CD14-positive monocyte (primary cell): ENCODE measurements around the gene ELF3. TPM values are rescaled to one million over a fixed set of nuclear protein-coding genes. Genes with fewer than 3 reads are reported as not detected.

Source experiments
- DNase-seq, 3 donors: peaks; one replicate each; pipeline ENCODE4 v3.0.0-alpha.2; 2011 to 2022
- H2AFZ ChIP-seq: 2 replicates; pipeline ENCODE4 v1.6.0; 2012; ENCODE audit warnings: mild to moderate bottlenecking, low read depth, low read length, inconsistent platforms; ENCODE audit not compliant: insufficient read depth, poor library complexity, severe bottlenecking
- H3K27ac ChIP-seq, 2 donors: 1 replicate in 1 of 2; 2 replicates in 1 of 2; pipeline ENCODE4 v1.5.1; 2012 to 2013; ENCODE audit warnings: low read length in 2 of 2, control low read depth in 1 of 2, inconsistent platforms in 1 of 2, low read depth in 1 of 2, mild to moderate bottlenecking in 1 of 2
- H3K27me3 ChIP-seq, 2 donors: one replicate each; pipeline versions ENCODE4 v1.6.0 to v1.6.1; 2011 to 2013; ENCODE audit warnings: low read length in 2 of 2; ENCODE audit not compliant: control insufficient read depth in 2 of 2, insufficient read depth in 2 of 2
- H3K36me3 ChIP-seq, 2 donors: replicated peaks in 1 of 2; 1 replicate in 1 of 2; 2 replicates in 1 of 2; pipeline versions ENCODE4 v1.5.1 to v1.6.1; 2012 to 2013; ENCODE audit warnings: low read length in 2 of 2, control low read depth in 1 of 2, inconsistent platforms in 1 of 2, mild to moderate bottlenecking in 1 of 2; ENCODE audit not compliant: insufficient read depth in 2 of 2, control insufficient read depth in 1 of 2
- H3K4me1 ChIP-seq, 2 donors: 1 replicate in 1 of 2; 2 replicates in 1 of 2; pipeline versions ENCODE4 v1.5.1 to v1.6.1; 2012 to 2013; ENCODE audit warnings: low read length in 2 of 2, control low read depth in 1 of 2, inconsistent platforms in 1 of 2, mild to moderate bottlenecking in 1 of 2, moderate library complexity in 1 of 2; ENCODE audit not compliant: insufficient read depth in 2 of 2, control insufficient read depth in 1 of 2
- H3K4me2 ChIP-seq: replicated peaks from 2 replicates; pipeline ENCODE3; 2012; ENCODE audit warnings: low read length, moderate library complexity, mild to moderate bottlenecking; ENCODE audit not compliant: poor library complexity, severe bottlenecking; ENCODE audit errors: extremely low read depth
- H3K4me3 ChIP-seq, 3 experiments: fragments of 200-600 bp in 1 of 3; sonication (generic) in 1 of 3; replicated peaks in 1 of 3; 1 replicate in 2 of 3; 2 replicates in 1 of 3; pipeline ENCODE4 v1.5.1; 2011 to 2013; ENCODE audit warnings: low read length in 3 of 3, mild to moderate bottlenecking in 3 of 3, control low read depth in 2 of 3, low read depth in 2 of 3, inconsistent platforms in 1 of 3, moderate library complexity in 1 of 3
- H3K79me2 ChIP-seq: 2 replicates; pipeline ENCODE4 v1.6.0; 2012; ENCODE audit warnings: mild to moderate bottlenecking, control low read depth, inconsistent platforms, low read length, moderate library complexity; ENCODE audit not compliant: insufficient read depth
- H3K9ac ChIP-seq: 2 replicates; pipeline ENCODE4 v1.6.0; 2017; ENCODE audit warnings: low read length, mild to moderate bottlenecking; ENCODE audit not compliant: insufficient read depth, poor library complexity, severe bottlenecking
- H3K9me3 ChIP-seq, 2 donors: replicated peaks in 1 of 2; 1 replicate in 1 of 2; 2 replicates in 1 of 2; pipeline versions ENCODE4 v1.5.1 to v1.6.1; 2012 to 2013; ENCODE audit warnings: low read length in 2 of 2, control low read depth in 1 of 2; ENCODE audit not compliant: control insufficient read depth in 1 of 2, insufficient read depth in 1 of 2
- H4K20me1 ChIP-seq: 2 replicates; pipeline ENCODE4 v1.6.0; 2012; ENCODE audit warnings: mild to moderate bottlenecking, low read length, control low read depth, moderate library complexity; ENCODE audit not compliant: insufficient read depth
- H3K27ac Mint-ChIP-seq, 7 donors: one replicate each; pipeline ENCODE4 v1.8.0; 2020; ENCODE audit warnings: mild to moderate bottlenecking in 7 of 7, mixed read lengths in 7 of 7, moderate library complexity in 6 of 7, inconsistent platforms in 2 of 7
- H3K27me3 Mint-ChIP-seq, 3 donors: one replicate each; pipeline ENCODE4 v1.8.0; 2021 to 2022; ENCODE audit warnings: low read depth in 3 of 3, mild to moderate bottlenecking in 3 of 3, mixed read lengths in 3 of 3, moderate library complexity in 3 of 3, inconsistent platforms in 1 of 3
- H3K36me3 Mint-ChIP-seq, 2 donors: one replicate each; pipeline ENCODE4 v1.8.0; 2020; ENCODE audit warnings: mixed read lengths in 2 of 2, inconsistent platforms in 1 of 2, mild to moderate bottlenecking in 1 of 2
- H3K4me1 Mint-ChIP-seq: one replicate; pipeline ENCODE4 v1.8.0; 2020; ENCODE audit warnings: mild to moderate bottlenecking, mixed read lengths
- H3K4me3 Mint-ChIP-seq, 2 donors: one replicate each; pipeline ENCODE4 v1.8.0; 2020; ENCODE audit warnings: mild to moderate bottlenecking in 2 of 2, mixed read lengths in 2 of 2, moderate library complexity in 1 of 2
- H3K9me3 Mint-ChIP-seq, 7 donors: one replicate each; pipeline ENCODE4 v1.8.0; 2020 to 2022; ENCODE audit warnings: mixed read lengths in 7 of 7, mild to moderate bottlenecking in 6 of 7, moderate library complexity in 6 of 7, inconsistent platforms in 2 of 7
- WGBS: methylation state at CpG from one replicate; pipeline ENCODE4 v1.1.5; 2013; ENCODE audit warnings: missing lambda C conversion rate; ENCODE audit not compliant: insufficient coverage; 5-methylcytosine and 5-hydroxymethylcytosine counted together
- intact Hi-C, 2 donors: fragments of 100-400 bp; cut with micrococcal nuclease; formaldehyde crosslinking; loops; one replicate each; pipeline versions ENCODE4 v1.15.0 to v1.15.1; 2023
- polyA plus RNA-seq, 3 donors: library from polyadenylated mRNA; depleted of rRNA in 1 of 3; unstranded in 2 of 3; stranded (reverse) in 1 of 3; fragments of 300-500 nt in 2 of 3; fragments of >200 nt in 1 of 3; fragmentation: Illumina TruSeq in 2 of 3; gene quantifications; 1 replicate in 2 of 3; 2 replicates in 1 of 3; pipeline ENCODE4 v1.2.3, GENCODE V29; 2012 to 2021
- TF ChIP-seq, protein P1 (sequence below): fragments of 200-600 bp; IDR thresholded peaks from one replicate; pipeline ENCODE4 v1.8.0; 2022; ENCODE audit warnings: antibody characterized with exemption, mild to moderate bottlenecking

The ELF3 gene
- polyA plus RNA-seq, 3 donors: 10.2 TPM; not detected in 2

- no peak overlapping the region for H3K4me2 ChIP-seq
- 96% methylated on average over 13 of the region's 21 CpGs for WGBS
- intact Hi-C loops: no loop called here
These were observed 6.7 kb downstream of the ELF3 start for GRCh38 chr1:202016811-202017748.

DNA sequence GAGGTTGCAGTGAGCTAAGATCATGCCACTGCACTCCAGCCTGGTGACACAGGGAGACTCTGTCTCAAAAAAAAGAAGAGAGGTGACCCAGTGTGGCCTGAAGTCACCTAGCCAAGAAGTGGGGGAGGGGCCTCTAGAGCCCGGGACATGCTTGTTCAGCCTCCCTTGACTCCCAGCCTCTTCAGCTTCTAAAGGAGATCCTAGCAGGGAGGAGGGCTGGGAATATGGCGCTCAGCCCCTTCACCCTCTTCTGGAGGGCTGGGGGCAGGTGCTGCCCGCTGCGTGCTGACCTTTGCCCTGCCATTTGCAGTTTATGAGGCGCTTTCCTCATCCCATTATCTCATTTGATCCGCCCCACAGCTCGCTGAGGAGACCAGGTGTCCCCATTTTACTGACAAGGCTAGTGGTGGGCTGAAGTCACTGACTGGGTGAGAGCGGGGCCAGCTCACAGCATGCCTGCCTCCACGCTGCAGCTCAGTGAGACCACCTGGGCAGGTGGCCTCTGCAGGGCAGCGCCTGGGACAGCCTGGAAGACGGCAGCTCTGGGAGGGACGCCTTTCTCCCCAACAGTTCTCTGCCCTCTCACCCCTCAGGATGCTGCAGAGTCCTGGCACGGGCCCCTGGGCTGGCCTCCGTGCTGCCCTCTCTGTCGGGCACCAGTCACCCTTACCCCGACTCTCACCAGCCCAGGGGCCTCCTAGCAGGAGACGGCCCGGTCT lies 7.5 kb downstream of the ELF3 start:
- H2AFZ ChIP-seq: no peak overlapping the region
- no peaks in the 10 kb centered on the region for H3K27me3 ChIP-seq
- H3K9me3 Mint-ChIP-seq: no peaks in the 10 kb centered on the region
- intact Hi-C loops: no loop called here
- DNase-seq: no peak
- TF ChIP-seq, protein P1, sequence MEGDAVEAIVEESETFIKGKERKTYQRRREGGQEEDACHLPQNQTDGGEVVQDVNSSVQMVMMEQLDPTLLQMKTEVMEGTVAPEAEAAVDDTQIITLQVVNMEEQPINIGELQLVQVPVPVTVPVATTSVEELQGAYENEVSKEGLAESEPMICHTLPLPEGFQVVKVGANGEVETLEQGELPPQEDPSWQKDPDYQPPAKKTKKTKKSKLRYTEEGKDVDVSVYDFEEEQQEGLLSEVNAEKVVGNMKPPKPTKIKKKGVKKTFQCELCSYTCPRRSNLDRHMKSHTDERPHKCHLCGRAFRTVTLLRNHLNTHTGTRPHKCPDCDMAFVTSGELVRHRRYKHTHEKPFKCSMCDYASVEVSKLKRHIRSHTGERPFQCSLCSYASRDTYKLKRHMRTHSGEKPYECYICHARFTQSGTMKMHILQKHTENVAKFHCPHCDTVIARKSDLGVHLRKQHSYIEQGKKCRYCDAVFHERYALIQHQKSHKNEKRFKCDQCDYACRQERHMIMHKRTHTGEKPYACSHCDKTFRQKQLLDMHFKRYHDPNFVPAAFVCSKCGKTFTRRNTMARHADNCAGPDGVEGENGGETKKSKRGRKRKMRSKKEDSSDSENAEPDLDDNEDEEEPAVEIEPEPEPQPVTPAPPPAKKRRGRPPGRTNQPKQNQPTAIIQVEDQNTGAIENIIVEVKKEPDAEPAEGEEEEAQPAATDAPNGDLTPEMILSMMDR: no peak
- no peak overlapping the region for H3K9ac ChIP-seq
- no peak overlapping the region for H3K4me2 ChIP-seq
- peaks cover 0 to 17% of the 10 kb centered on the region in 2 donors for H3K36me3 ChIP-seq
- no peaks in the 10 kb centered on the region for H3K4me1 ChIP-seq
- no peak overlapping the region for H3K4me3 Mint-ChIP-seq
- WGBS: 92% methylated on average over 7 of the region's 18 CpGs
- peaks cover 13 to 23% of the 10 kb centered on the region in 2 donors for H3K36me3 Mint-ChIP-seq
- H3K4me3 ChIP-seq: no peak overlapping the region
- no peak overlapping the region for H3K27ac Mint-ChIP-seq
- H3K9me3 ChIP-seq: no peaks in the 10 kb centered on the region
- H3K27me3 Mint-ChIP-seq: peaks cover 2 to 9% (median 3%) of the 10 kb centered on the region in 3 donors
- H3K79me2 ChIP-seq: no peaks in the 10 kb centered on the region
- no peaks in the 10 kb centered on the region for H4K20me1 ChIP-seq
- H3K27ac ChIP-seq: no peak overlapping the region
- H3K4me1 Mint-ChIP-seq: no peaks in the 10 kb centered on the region

More at GRCh38 chr1:202016811-202017748, 6.7 kb downstream of the ELF3 start:
- Histone ChIP-seq H3K79me2 (no peaks in the 10 kb centered on the region), H3K27ac (no peak overlapping the region), H3K9ac (no peak overlapping the region), H3K4me1 (no peaks in the 10 kb centered on the region), H2AFZ (no peak overlapping the region), H3K36me3 (peaks cover 0 to 17% of the 10 kb centered on the region in 2 donors), H3K9me3 (no peaks in the 10 kb centered on the region), H4K20me1 (no peaks in the 10 kb centered on the region), H3K4me3 (no peak overlapping the region), H3K27me3 (no peaks in the 10 kb centered on the region)
- Mint-ChIP-seq H3K4me3 (no peak overlapping the region), H3K4me1 (no peaks in the 10 kb centered on the region), H3K27me3 (peaks cover 0 to 6% (median 2%) of the 10 kb centered on the region in 3 donors), H3K27ac (no peak overlapping the region), H3K36me3 (peaks cover 13 to 24% of the 10 kb centered on the region in 2 donors), H3K9me3 (no peaks in the 10 kb centered on the region)
- no peak for DNase-seq
- TF ChIP-seq, protein P1: no peak
